Measurements from ENCODE around the gene SYCP1. TPM values are rescaled to one million over a fixed set of nuclear protein-coding genes. Genes with fewer than 3 reads are reported as not detected.

SYCP1 gene
- total and polyA plus RNA-seq, 2 of the 8 experiments (the other 6 are each of a cell fraction or from before 2014, with no cell fraction given), result 0.11 to 0.26 TPM

DNA sequence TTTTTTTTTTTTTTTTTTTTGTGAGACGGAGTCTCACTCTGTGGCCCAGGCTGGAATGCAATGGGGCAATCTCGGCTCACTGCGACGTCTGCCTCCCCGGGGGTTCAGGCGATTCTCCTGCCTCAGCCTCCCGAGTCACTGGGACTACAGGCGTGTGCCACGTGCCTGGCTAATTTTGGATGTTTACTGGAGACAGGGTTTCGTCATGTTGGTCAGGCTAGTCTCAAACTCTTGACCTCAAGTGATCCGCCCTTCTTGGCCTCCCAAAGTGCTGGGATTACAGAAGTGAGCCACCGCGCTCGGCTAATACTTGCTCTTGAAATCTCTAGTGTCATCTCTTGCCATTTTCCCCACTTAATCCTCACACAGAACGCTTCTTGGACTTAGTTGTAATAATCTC lies 1.1 kb upstream of the SYCP1 start:
- no peak overlapping the region for H3K23ac ChIP-seq (ENCODE audit: insufficient read length)
- no peak for TF ChIP-seq GABPA (IDR thresholded peaks at IDR 0.05; ENCODE audit: borderline replicate concordance, insufficient read depth, low read length)
- no peak for TF ChIP-seq BRCA1 (IDR thresholded peaks at IDR 0.05; ENCODE audit: low read depth, low read length)
- TF ChIP-seq YY1 (IDR thresholded peaks at IDR 0.05; ENCODE audit: low read depth, low read length), result no peak
- TF ChIP-seq MAFK (IDR thresholded peaks at IDR 0.05; ENCODE audit: low read depth, low read length), result no peak
- TF ChIP-seq, protein P1, sequence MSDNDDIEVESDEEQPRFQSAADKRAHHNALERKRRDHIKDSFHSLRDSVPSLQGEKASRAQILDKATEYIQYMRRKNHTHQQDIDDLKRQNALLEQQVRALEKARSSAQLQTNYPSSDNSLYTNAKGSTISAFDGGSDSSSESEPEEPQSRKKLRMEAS (IDR thresholded peaks at IDR 0.05), result no peak
- H3K27ac ChIP-seq (ENCODE audit: low read depth, low read length), result no peak overlapping the region
- no peak for FAIRE-seq
- no peak overlapping the region for H4K91ac ChIP-seq (replicated peaks; ENCODE audit: insufficient read length, low read length)
- no peak overlapping the region for H2BK5ac ChIP-seq (ENCODE audit: low read depth, low read length)
- no peak overlapping the region for H3K4ac ChIP-seq (replicated peaks; ENCODE audit: insufficient read length, low read depth, low read length)
- H3K27me3 ChIP-seq (replicated peaks in 1 of 4; ENCODE audit: control insufficient read depth in 3 of 4, extremely low read depth in 1 of 4, insufficient read depth in 3 of 4, low read length in 3 of 4), result peaks cover 0 to 14% (median 6%) of the 10 kb centered on the region in 4 experiments; a peak in 5 of 7 replicates
- ChIA-PET POLR2A (ENCODE audit: partially characterized antibody) (no interaction called here), CTCF (ENCODE audit: partially characterized antibody) (interaction anchor here (0.9 kb wide), 1 partner anchor 39 kb away, joined by 3 read pairs; no protein-coding TSS in a partner anchor)
- H2BK15ac ChIP-seq (ENCODE audit: low read length), result no peak overlapping the region
- no peaks in the 10 kb centered on the region; a peak in 1 of 4 replicates for H3K9me3 ChIP-seq (ENCODE audit: insufficient read depth in 2 of 2, low read depth in 1 of 2, low read length in 1 of 2)
- H2BK120ac ChIP-seq (replicated peaks; ENCODE audit: low read depth, low read length), result no peak overlapping the region
- no peak overlapping the region for H3K56ac ChIP-seq (replicated peaks; ENCODE audit: insufficient read length, low read depth, low read length)
- no peaks in the 10 kb centered on the region for H3K79me1 ChIP-seq (ENCODE audit: low read depth, low read length)
- no peaks in the 10 kb centered on the region for H4K20me1 ChIP-seq (replicated peaks in 1 of 2; ENCODE audit: control insufficient read depth in 1 of 2, insufficient read depth in 2 of 2, low read length in 2 of 2)
- no peak overlapping the region for H3K4me3 ChIP-seq (ENCODE audit: extremely low read depth in 1 of 4, insufficient read depth in 2 of 4, low read depth in 3 of 4, low read length in 4 of 4)
- no peak overlapping the region for H3K4me2 ChIP-seq (ENCODE audit: insufficient read depth in 1 of 2, low read depth in 2 of 2, low read length in 2 of 2)
- no peak overlapping the region for H4K5ac ChIP-seq (ENCODE audit: insufficient read length, low read depth, low read length)
- no peaks in the 10 kb centered on the region for H3K23me2 ChIP-seq (ENCODE audit: low read depth, low read length)
- no peak overlapping the region for H3K18ac ChIP-seq (ENCODE audit: extremely low read depth, low read length)
- H2AK5ac ChIP-seq (ENCODE audit: low read depth, low read length), result no peak overlapping the region
- 91% methylated on average over 14 of the region's 15 CpGs; no CpG with 5 or more reads in 1 of the 2 experiments for WGBS, 2 experiments (ENCODE audit: extremely low coverage in 1 of 2, insufficient coverage in 1 of 2, insufficient read length in 1 of 2, insufficient replicate concordance in 2 of 2, low coverage in 1 of 2, low lambda C conversion rate in 2 of 2, missing lambda C conversion rate in 1 of 2)
- H2BK20ac ChIP-seq (ENCODE audit: low read length), result no peak overlapping the region
- H4K8ac ChIP-seq (ENCODE audit: extremely low read depth, insufficient read depth, low read length), result no peak overlapping the region
- H3K14ac ChIP-seq (ENCODE audit: insufficient read length), result no peak overlapping the region
- H3K79me2 ChIP-seq (ENCODE audit: control insufficient read depth in 1 of 2, insufficient read depth in 2 of 2, low read length in 2 of 2), result no peaks in the 10 kb centered on the region
- no peaks in the 10 kb centered on the region for H3K4me1 ChIP-seq (replicated peaks in 1 of 4; ENCODE audit: control insufficient read depth in 3 of 4, insufficient read depth in 4 of 4, low read length in 3 of 4)
- no peak overlapping the region for H2BK12ac ChIP-seq (ENCODE audit: low read depth, low read length)
- H2AFZ ChIP-seq (ENCODE audit: low read length), result no peak overlapping the region; the same call in 1 of the 2 replicates
- H3K36me3 ChIP-seq (ENCODE audit: control insufficient read depth in 2 of 4, insufficient read depth in 4 of 4, low read length in 3 of 4), result no peaks in the 10 kb centered on the region
- DNase-seq (ENCODE audit: low read depth in 1 of 2, low spot score in 2 of 2), result no peak
- no peak overlapping the region for H3K9ac ChIP-seq (replicated peaks in 1 of 4; ENCODE audit: extremely low read depth in 1 of 4, low read depth in 3 of 4, low read length in 3 of 4)
